PC-9 (cell line): ENCODE data around the gene CLMN. TPM values are rescaled to one million over a fixed set of nuclear protein-coding genes. Genes with fewer than 3 reads are reported as not detected.

Experiments
- BruUV-seq: library from RNA; stranded (reverse); fragments of 400-500 nt; replicated peaks from 2 replicates; lab custom pipeline; 2021; lab: Mats Ljungman, UMichigan
- CTCF ChIA-PET: fragments of 300-600 bp; sonication (Branson Sonifier 250); formaldehyde crosslinking; loops from one replicate; lab custom pipeline; 2022; ENCODE audit warnings: antibody characterized with exemption; lab: Charles Lee
- POLR2A ChIA-PET: fragments of 300-600 bp; sonication (Branson Sonifier 250); formaldehyde crosslinking; loops from one replicate; lab custom pipeline; 2022; ENCODE audit warnings: antibody characterized with exemption; ENCODE audit not compliant: unreplicated experiment; lab: Charles Lee
- DNase-seq, 2 experiments: peaks; one replicate each; pipeline versions ENCODE4 v3.0.0 to v3.0.0-alpha.2; 2015 to 2022; ENCODE audit warnings: mixed read lengths in 1 of 2
- H2AFZ ChIP-seq: fragments of 200-600 bp; sonication (generic); 2 replicates; pipeline ENCODE4 v1.8.1; 2017; ENCODE audit warnings: antibody characterized with exemption
- H3F3A ChIP-seq: fragments of 200-600 bp; sonication (generic); 2 replicates; pipeline ENCODE4 v1.8.1; 2017; ENCODE audit warnings: antibody characterized with exemption, mild to moderate bottlenecking, low read depth; ENCODE audit not compliant: insufficient read depth
- H3K27ac ChIP-seq: fragments of 200-600 bp; sonication (generic); 2 replicates; pipeline ENCODE4 v1.6.1; 2016; ENCODE audit warnings: mixed run types
- H3K27me3 ChIP-seq: fragments of 200-600 bp; sonication (generic); 2 replicates; pipeline ENCODE4 v1.6.1; 2016; ENCODE audit warnings: low read depth, mixed run types; ENCODE audit not compliant: insufficient read depth
- H3K36me3 ChIP-seq: fragments of 200-600 bp; sonication (generic); 2 replicates; pipeline ENCODE4 v1.6.1; 2016; ENCODE audit warnings: low read depth, mixed run types
- H3K4me1 ChIP-seq: fragments of 200-600 bp; sonication (generic); replicated peaks from 2 replicates; pipeline ENCODE4 v1.6.1; 2016; ENCODE audit warnings: mixed run types; ENCODE audit not compliant: insufficient read depth
- H3K4me2 ChIP-seq: fragments of 200-600 bp; sonication (generic); 2 replicates; pipeline ENCODE4 v1.6.1; 2017; ENCODE audit warnings: mixed run types
- H3K4me3 ChIP-seq: fragments of 200-600 bp; sonication (generic); 2 replicates; pipeline ENCODE4 v1.6.1; 2016; ENCODE audit warnings: mixed run types
- H3K79me2 ChIP-seq: fragments of 200-600 bp; sonication (generic); 2 replicates; pipeline ENCODE4 v1.6.1; 2017; ENCODE audit warnings: low read depth, mixed run types
- H3K9me2 ChIP-seq: fragments of 200-600 bp; sonication (generic); 2 replicates; pipeline ENCODE4 v1.8.1; 2017; ENCODE audit warnings: mild to moderate bottlenecking; ENCODE audit not compliant: insufficient read depth
- H3K9me3 ChIP-seq: fragments of 200-600 bp; sonication (generic); 2 replicates; pipeline ENCODE4 v1.8.1; 2016; ENCODE audit warnings: low read depth; ENCODE audit not compliant: insufficient read depth
- H4K20me1 ChIP-seq: fragments of 200-600 bp; sonication (generic); 2 replicates; pipeline ENCODE4 v1.8.1; 2017; ENCODE audit not compliant: insufficient read depth
- EZH2 ChIP-seq: fragments of 200-600 bp; sonication (generic); IDR thresholded peaks from 2 replicates; pipeline ENCODE4 v1.8.0; 2017; ENCODE audit warnings: antibody characterized with exemption, low read depth
- intact Hi-C: fragments of 100-400 bp; cut with micrococcal nuclease; formaldehyde crosslinking; loops from one replicate; pipeline ENCODE4 v1.10.0; 2022; ENCODE audit not compliant: unreplicated experiment
- total RNA-seq: library from RNA; stranded (reverse); gene quantifications from 2 replicates; pipeline ENCODE4 v1.2.3, GENCODE V29; 2021
- TF ChIP-seq, protein P1 (sequence below): fragments of 200-600 bp; sonication (generic); conservative IDR thresholded peaks from 2 replicates; pipeline ENCODE4 v1.6.1; 2017; ENCODE audit warnings: mixed run types, antibody characterized with exemption, mild to moderate bottlenecking, moderate library complexity

The CLMN gene
- total RNA-seq, 1 experiment from 2014 or later: 15.8 TPM

DNA sequence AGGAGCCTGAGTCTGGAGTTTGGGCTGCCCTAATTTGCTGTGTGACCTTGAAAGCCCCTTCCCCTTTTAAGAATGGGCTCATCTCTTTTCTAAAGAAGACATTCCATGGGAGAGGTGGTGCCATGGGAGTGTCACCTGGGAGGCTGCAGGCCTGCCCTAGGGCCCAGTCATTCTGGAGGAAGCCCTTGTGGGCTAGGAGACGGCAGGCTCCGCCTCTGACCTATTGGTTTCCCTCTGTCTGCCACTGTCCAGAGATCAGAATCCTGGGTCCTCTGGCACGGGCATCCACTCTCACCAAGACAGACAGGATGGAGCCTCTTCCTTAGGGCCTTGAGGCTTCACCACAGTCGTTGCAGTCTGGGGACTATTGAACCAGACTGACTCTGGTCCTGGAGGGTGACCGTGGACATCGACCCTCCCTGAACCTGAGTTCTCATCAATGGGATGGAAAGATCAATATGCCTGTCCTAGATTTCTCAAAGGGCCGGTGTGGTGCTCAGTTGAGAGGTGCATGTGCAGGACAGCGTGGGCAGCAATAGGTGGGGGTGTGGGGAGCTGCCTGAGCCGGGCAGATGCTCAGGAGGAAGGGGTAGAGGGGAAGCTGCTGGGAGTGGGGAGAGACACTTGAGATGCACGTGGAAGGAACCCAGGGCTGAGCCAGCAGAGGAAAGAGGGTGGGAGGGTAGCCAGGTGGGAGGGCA lies 12.2 kb upstream of the CLMN start:
- ChIA-PET CTCF (no interaction called here), POLR2A (no interaction called here)
- Histone ChIP-seq H3K4me3 (no peak overlapping the region), H3K4me1 (no peaks in the 10 kb centered on the region), H4K20me1 (no peaks in the 10 kb centered on the region), H3K36me3 (no peaks in the 10 kb centered on the region), H3K9me3 (no peaks in the 10 kb centered on the region), H3K27ac (no peak overlapping the region), H3K27me3 (no peaks in the 10 kb centered on the region), H3F3A (no peaks in the 10 kb centered on the region), H3K79me2 (no peaks in the 10 kb centered on the region), H3K9me2 (no peaks in the 10 kb centered on the region), H3K4me2 (no peak overlapping the region), H2AFZ (no peak overlapping the region)
- intact Hi-C loops: no loop called here
- no peak for DNase-seq
- BruUV-seq: no TSS peak
- TF ChIP-seq EZH2: no peak
- TF ChIP-seq, protein P1, sequence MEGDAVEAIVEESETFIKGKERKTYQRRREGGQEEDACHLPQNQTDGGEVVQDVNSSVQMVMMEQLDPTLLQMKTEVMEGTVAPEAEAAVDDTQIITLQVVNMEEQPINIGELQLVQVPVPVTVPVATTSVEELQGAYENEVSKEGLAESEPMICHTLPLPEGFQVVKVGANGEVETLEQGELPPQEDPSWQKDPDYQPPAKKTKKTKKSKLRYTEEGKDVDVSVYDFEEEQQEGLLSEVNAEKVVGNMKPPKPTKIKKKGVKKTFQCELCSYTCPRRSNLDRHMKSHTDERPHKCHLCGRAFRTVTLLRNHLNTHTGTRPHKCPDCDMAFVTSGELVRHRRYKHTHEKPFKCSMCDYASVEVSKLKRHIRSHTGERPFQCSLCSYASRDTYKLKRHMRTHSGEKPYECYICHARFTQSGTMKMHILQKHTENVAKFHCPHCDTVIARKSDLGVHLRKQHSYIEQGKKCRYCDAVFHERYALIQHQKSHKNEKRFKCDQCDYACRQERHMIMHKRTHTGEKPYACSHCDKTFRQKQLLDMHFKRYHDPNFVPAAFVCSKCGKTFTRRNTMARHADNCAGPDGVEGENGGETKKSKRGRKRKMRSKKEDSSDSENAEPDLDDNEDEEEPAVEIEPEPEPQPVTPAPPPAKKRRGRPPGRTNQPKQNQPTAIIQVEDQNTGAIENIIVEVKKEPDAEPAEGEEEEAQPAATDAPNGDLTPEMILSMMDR: no peak

DNA sequence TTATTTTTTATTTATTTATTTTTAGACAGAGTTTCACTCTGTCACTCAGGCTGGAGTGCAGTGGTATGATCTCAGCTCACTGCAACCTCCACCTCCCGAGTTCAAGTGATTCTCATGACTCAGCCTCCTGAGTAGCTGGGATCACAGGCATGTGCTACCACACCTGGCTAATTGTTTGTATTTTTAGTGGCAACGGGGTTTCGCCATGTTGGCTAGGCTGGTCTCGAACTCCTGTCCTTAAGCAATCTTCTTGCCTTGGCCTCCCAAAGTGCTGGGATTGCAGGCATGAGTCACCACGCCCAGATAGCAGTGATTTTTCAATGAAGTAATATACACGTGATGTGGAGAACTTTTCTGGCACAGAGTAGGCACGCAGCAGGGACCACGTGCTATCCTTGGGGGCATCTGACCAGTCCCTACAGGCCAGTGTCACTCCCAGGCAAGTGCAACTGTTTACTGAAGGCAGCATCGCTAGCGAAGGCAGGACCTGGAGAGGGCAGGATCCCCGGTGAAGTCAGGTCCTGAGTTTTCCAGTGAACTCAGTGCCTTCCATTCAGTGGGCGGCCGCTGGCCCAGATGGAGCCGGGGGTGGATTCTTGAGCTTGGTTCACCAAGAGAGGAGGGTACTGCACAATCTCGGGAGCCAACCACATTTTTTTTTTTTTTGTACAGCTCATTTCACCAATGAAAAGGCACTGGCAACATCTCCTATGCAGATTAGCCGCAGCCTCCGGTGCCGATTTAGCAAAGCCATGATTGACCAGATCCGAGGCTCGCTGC lies 11.1 kb upstream of the CLMN start:
- no peak overlapping the region for H2AFZ ChIP-seq
- BruUV-seq: no TSS peak
- no peaks in the 10 kb centered on the region for H3K9me2 ChIP-seq
- no peaks in the 10 kb centered on the region for H3K27me3 ChIP-seq
- POLR2A ChIA-PET: no interaction called here
- H3K4me3 ChIP-seq: no peak overlapping the region
- no peaks in the 10 kb centered on the region for H3F3A ChIP-seq
- H3K27ac ChIP-seq: no peak overlapping the region
- H3K79me2 ChIP-seq: no peaks in the 10 kb centered on the region
- intact Hi-C loops: no loop called here
- TF ChIP-seq, protein P1: no peak
- TF ChIP-seq EZH2: no peak
- H4K20me1 ChIP-seq: no peaks in the 10 kb centered on the region
- no peak overlapping the region for H3K4me2 ChIP-seq
- no peak for DNase-seq
- CTCF ChIA-PET: no interaction called here
- H3K36me3 ChIP-seq: no peaks in the 10 kb centered on the region
- no peaks in the 10 kb centered on the region for H3K9me3 ChIP-seq
- no peaks in the 10 kb centered on the region for H3K4me1 ChIP-seq

DNA sequence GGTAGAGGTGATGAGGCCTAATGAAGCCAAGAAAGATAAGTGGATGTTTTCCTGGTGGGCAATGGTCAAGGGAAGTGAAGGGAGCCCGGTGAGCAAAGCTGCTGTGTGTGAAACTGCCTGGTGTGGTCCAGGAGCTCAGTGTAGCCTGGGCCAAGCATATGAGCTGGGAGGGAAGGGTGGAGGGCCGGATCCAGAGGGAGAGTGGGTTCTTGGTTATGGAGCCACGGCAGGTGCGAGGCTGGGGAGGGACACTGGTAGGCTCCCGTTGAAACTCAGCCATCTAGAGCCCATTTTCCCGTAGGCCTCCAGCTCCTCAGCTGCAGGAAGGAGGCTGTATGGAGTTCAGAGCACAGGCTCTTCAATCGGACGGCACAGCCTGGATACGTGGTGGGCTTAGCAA lies 10.2 kb upstream of the CLMN start:
- CTCF ChIA-PET: no interaction called here
- intact Hi-C loops: no loop called here

More for the DNA sequence above, 10.2 kb upstream of the CLMN start:
- no peak for DNase-seq
- Histone ChIP-seq H2AFZ (no peak overlapping the region), H4K20me1 (no peaks in the 10 kb centered on the region), H3K79me2 (no peaks in the 10 kb centered on the region), H3K9me2 (no peaks in the 10 kb centered on the region), H3K4me1 (no peaks in the 10 kb centered on the region), H3K36me3 (no peaks in the 10 kb centered on the region), H3K27ac (no peak overlapping the region), H3K4me3 (no peak overlapping the region), H3K9me3 (no peaks in the 10 kb centered on the region), H3K4me2 (no peak overlapping the region), H3K27me3 (no peaks in the 10 kb centered on the region), H3F3A (no peaks in the 10 kb centered on the region)
- BruUV-seq: no TSS peak
- POLR2A ChIA-PET: no interaction called here
- no peak for TF ChIP-seq EZH2
- TF ChIP-seq, protein P1: no peak
